ENCODE data around the gene HCFC1R1. TPM values are rescaled to one million over a fixed set of nuclear protein-coding genes. Genes with fewer than 3 reads are reported as not detected.

Gene HCFC1R1
- polyA plus RNA-seq, 4 donors = 61.3 to 102 (median 72.0) TPM

GRCh38 chr16:2980227-2981176 is 43.2 kb downstream of the HCFC1R1 start, which contains the start of gene PKMYT1:
Gene PKMYT1 (minus strand): TSS chr16:2980446. CDS start chr16:2979657, 789 bp downstream.
- peak; percentile 73 to 83 (median 76) for DNase-seq (ENCODE audit: low read depth in 4 of 4, low spot score in 3 of 4)

GRCh38 chr16:2979669-2980226 is 44.0 kb downstream of the HCFC1R1 start:
- DNase-seq (ENCODE audit: low read depth in 4 of 4, low spot score in 3 of 4) = no peak

GRCh38 chr16:2977440-2977839 is 46.3 kb downstream of the HCFC1R1 start:
- no peak for DNase-seq (ENCODE audit: low read depth in 4 of 4, low spot score in 3 of 4)

GRCh38 chr16:2976673-2977072 is 47.1 kb downstream of the HCFC1R1 start:
- DNase-seq (ENCODE audit: low read depth in 4 of 4, low spot score in 3 of 4) = no peak

- no peak for DNase-seq (ENCODE audit: low read depth in 4 of 4, low spot score in 3 of 4)
Measured at GRCh38 chr16:2976201-2976600, 47.5 kb downstream of the HCFC1R1 start.

GRCh38 chr16:2975161-2975795 is 48.5 kb downstream of the HCFC1R1 start:
- DNase-seq (ENCODE audit: low read depth in 4 of 4, low spot score in 3 of 4) = no peak

GRCh38 chr16:2974319-2975056 is 49.3 kb downstream of the HCFC1R1 start:
- DNase-seq (ENCODE audit: low read depth in 4 of 4, low spot score in 3 of 4) = no peak

GRCh38 chr16:2973605-2974318 is 50.0 kb downstream of the HCFC1R1 start:
- no peak for DNase-seq (ENCODE audit: low read depth in 4 of 4, low spot score in 3 of 4)

GRCh38 chr16:2973093-2973492 is 50.6 kb downstream of the HCFC1R1 start:
- DNase-seq (ENCODE audit: low read depth in 4 of 4, low spot score in 3 of 4) = no peak

Other genes starting within 250 kb of the HCFC1R1 start
- gene ELOB, start 246.7 kb downstream of the HCFC1R1 start, polyA plus RNA-seq (ENCODE audit: insufficient read length in 4 of 4) = 100 to 1,000 TPM; 211 to 300 (median 224) TPM
- under 1 TPM in 3 of 4 donors, not detected in 1; 0.18 to 0.80 (median 0.20) TPM for gene PRSS33, start 236.4 kb downstream of the HCFC1R1 start, polyA plus RNA-seq (ENCODE audit: insufficient read length in 4 of 4)
- not detected for gene PRSS41, start 225.5 kb downstream of the HCFC1R1 start, polyA plus RNA-seq (ENCODE audit: insufficient read length in 4 of 4)
- gene PRSS21, start 206.7 kb downstream of the HCFC1R1 start, polyA plus RNA-seq (ENCODE audit: insufficient read length in 4 of 4) = under 1 TPM in 1 of 4 donors, not detected in 3; 0.44 TPM
- gene ZG16B, start 193.6 kb downstream of the HCFC1R1 start, polyA plus RNA-seq (ENCODE audit: insufficient read length in 4 of 4) = under 1 TPM in 3 of 4 donors, not detected in 1; 0.42 to 0.50 (median 0.47) TPM
- 10 to 100 TPM in 1 of 4 donors, 1 to 10 TPM in 2, under 1 TPM in 1; 0.35 to 14.5 (median 6.9) TPM for gene PRSS22, start 165.8 kb downstream of the HCFC1R1 start, polyA plus RNA-seq (ENCODE audit: insufficient read length in 4 of 4)
- 10 to 100 TPM; 21.1 to 30.0 (median 23.1) TPM for gene FLYWCH2, start 140.7 kb downstream of the HCFC1R1 start, polyA plus RNA-seq (ENCODE audit: insufficient read length in 4 of 4)
- 10 to 100 TPM; 14.9 to 35.3 (median 18.5) TPM for gene FLYWCH1, start 112.0 kb downstream of the HCFC1R1 start, polyA plus RNA-seq (ENCODE audit: insufficient read length in 4 of 4)
- gene KREMEN2, start 59.7 kb downstream of the HCFC1R1 start, polyA plus RNA-seq (ENCODE audit: insufficient read length in 4 of 4) = 1 to 10 TPM in 3 of 4 donors, not detected in 1; 1.4 to 2.2 (median 1.4) TPM
- gene PAQR4, start 54.6 kb downstream of the HCFC1R1 start, polyA plus RNA-seq (ENCODE audit: insufficient read length in 4 of 4) = 10 to 100 TPM in 2 of 4 donors, 1 to 10 TPM in 2; 7.0 to 10.8 (median 9.8) TPM
- 10 to 100 TPM; 13.1 to 26.8 (median 16.5) TPM for gene PKMYT1, start 43.5 kb downstream of the HCFC1R1 start, polyA plus RNA-seq (ENCODE audit: insufficient read length in 4 of 4)
- 1 to 10 TPM in 3 of 4 donors, under 1 TPM in 1; 0.87 to 4.7 (median 2.3) TPM for gene CLDN9, start 11.0 kb downstream of the HCFC1R1 start, polyA plus RNA-seq (ENCODE audit: insufficient read length in 4 of 4)
- 10 to 100 TPM in 3 of 4 donors, 1 to 10 TPM in 1; 1.1 to 38.0 (median 32.7) TPM for gene CLDN6, start 5.8 kb downstream of the HCFC1R1 start, polyA plus RNA-seq (ENCODE audit: insufficient read length in 4 of 4)
- gene TNFRSF12A, start 3.6 kb downstream of the HCFC1R1 start, polyA plus RNA-seq (ENCODE audit: insufficient read length in 4 of 4) = 10 to 100 TPM in 2 of 4 donors, 1 to 10 TPM in 2; 4.4 to 19.3 (median 10.7) TPM
- 10 to 100 TPM; 22.9 to 36.2 (median 28.0) TPM for gene THOC6, start 93 bp upstream of the HCFC1R1 start, polyA plus RNA-seq (ENCODE audit: insufficient read length in 4 of 4)
- gene BICDL2, start 13.0 kb upstream of the HCFC1R1 start, polyA plus RNA-seq (ENCODE audit: insufficient read length in 4 of 4) = 1 to 10 TPM in 3 of 4 donors, under 1 TPM in 1; 0.07 to 7.7 (median 2.6) TPM
- 1 to 10 TPM in 3 of 4 donors, under 1 TPM in 1; 0.67 to 2.7 (median 1.5) TPM for gene MMP25, start 22.6 kb upstream of the HCFC1R1 start, polyA plus RNA-seq (ENCODE audit: insufficient read length in 4 of 4)
- 10 to 100 TPM; 35.1 to 45.5 (median 36.3) TPM for gene IL32, start 41.7 kb upstream of the HCFC1R1 start, polyA plus RNA-seq (ENCODE audit: insufficient read length in 4 of 4)
- under 1 TPM in 1 of 4 donors, not detected in 3; 0.20 TPM for gene ZSCAN10, start 75.4 kb upstream of the HCFC1R1 start, polyA plus RNA-seq (ENCODE audit: insufficient read length in 4 of 4)
- gene ZNF205, start 88.6 kb upstream of the HCFC1R1 start, polyA plus RNA-seq (ENCODE audit: insufficient read length in 4 of 4) = 10 to 100 TPM; 13.1 to 20.6 (median 15.4) TPM
- gene ZNF213, start 111.1 kb upstream of the HCFC1R1 start, polyA plus RNA-seq (ENCODE audit: insufficient read length in 4 of 4) = 10 to 100 TPM; 10.1 to 15.9 (median 11.6) TPM
- not detected for gene OR1F1, start 164.3 kb upstream of the HCFC1R1 start, polyA plus RNA-seq (ENCODE audit: insufficient read length in 4 of 4)
- 10 to 100 TPM; 12.0 to 14.9 (median 13.5) TPM for gene ZNF200, start 211.2 kb upstream of the HCFC1R1 start, polyA plus RNA-seq (ENCODE audit: insufficient read length in 4 of 4)
- gene MEFV, start 232.7 kb upstream of the HCFC1R1 start, polyA plus RNA-seq (ENCODE audit: insufficient read length in 4 of 4) = under 1 TPM; 0.22 to 0.47 (median 0.29) TPM